SHP77 (cell line): ENCODE data around the gene BACH2.

ENCODE experiments used
- DNase-seq, 2 experiments: peaks; one replicate each; lab custom pipeline; 2025; lab: John Stamatoyannopoulos, UW

BACH2 gene

GRCh38 chr6:90028066-90028778, 268.4 kb downstream of the BACH2 start:
- no peak for DNase-seq

- no peak for DNase-seq
Measured at GRCh38 chr6:90026216-90026615, 270.4 kb downstream of the BACH2 start.

- no peak for DNase-seq
Measured at GRCh38 chr6:90025523-90026061, 271.1 kb downstream of the BACH2 start.

- no peak for DNase-seq
Measured at GRCh38 chr6:90024633-90025032, 272.0 kb downstream of the BACH2 start.

GRCh38 chr6:90021711-90022110, 274.9 kb downstream of the BACH2 start:
- DNase-seq, result no peak

GRCh38 chr6:90020746-90021145, 275.9 kb downstream of the BACH2 start:
- DNase-seq, result no peak

GRCh38 chr6:90019216-90019615, 277.4 kb downstream of the BACH2 start:
- no peak for DNase-seq

DNA sequence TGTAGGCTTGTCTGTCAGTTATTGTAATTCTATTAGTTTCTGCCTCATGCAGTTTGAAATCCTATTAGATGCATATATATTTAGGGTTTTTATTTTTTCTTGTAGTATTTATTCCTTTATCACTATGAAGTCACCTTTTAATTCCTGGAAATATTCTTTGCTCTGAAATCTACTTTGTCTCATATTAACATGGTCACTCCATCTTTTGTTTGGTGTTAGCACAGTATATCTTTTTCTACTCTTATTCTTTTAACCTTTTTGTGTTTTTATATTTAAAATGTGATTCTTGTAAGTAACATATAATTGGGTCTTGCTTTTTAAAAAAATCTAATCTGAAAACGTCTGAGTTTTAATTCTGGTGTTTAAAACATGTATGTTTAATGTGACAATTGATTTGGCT, 280.8 kb downstream of the BACH2 start:
- no peak for DNase-seq

DNA sequence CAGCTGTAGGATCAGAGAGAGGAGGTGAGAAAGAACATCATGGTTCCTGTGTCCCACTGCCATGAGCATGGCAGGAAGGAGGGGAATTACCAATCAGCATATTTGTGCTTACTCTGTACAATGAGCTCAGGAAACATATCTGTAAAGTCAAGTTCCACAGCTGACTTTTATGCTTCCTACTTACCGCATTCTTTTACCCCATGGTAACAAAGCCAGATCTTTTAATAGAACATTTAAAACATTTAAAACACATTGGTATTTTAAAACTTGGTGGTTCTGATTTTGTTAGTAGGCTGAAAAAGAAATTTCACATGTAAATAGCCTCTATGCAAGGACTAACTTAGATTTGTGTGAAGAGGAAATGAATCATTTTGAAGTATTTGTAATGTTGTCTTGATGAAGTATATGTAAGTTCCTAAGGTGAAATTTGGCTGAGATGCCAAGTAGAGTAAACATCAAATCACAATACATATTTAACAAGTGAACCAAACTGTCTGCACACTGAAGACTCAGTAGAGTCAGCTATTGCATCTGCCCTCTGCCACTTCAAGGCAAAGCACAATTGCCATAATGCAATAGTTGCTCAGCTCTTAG, 287.6 kb downstream of the BACH2 start:
- DNase-seq, result no peak

DNA sequence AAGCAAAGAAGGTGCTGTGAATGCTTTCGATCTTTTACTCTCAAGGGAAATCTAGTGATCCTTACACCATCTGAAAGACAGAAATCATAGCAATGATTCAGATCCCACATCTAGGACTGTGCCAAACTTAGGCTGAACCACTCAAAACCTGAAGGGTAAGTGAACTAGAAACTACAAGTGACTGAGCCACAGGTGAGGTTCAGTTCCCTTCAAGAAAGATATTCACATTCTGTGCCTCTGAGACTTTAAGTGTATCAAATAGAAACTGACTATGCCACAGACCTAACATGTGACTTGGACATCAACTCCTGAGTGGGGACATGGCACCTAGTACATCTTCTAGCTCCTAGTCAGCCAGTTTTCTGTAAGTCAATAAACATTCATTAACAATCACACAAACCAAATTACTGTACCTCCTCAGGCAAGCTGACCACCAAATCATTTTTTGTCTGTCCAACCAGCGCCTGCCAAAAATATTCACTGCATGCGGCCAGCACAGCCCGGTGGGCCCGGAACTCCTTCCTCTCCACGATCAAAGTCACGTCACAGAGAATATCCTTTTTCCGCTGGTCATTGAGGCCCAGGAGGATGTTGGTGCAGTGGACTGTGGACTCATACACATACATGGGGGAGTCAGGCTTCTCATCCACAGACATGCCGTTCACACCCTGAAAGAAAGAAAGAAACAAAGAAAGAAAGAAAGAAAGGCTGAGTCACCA, 288.3 kb downstream of the BACH2 start:
- DNase-seq, result no peak

DNA sequence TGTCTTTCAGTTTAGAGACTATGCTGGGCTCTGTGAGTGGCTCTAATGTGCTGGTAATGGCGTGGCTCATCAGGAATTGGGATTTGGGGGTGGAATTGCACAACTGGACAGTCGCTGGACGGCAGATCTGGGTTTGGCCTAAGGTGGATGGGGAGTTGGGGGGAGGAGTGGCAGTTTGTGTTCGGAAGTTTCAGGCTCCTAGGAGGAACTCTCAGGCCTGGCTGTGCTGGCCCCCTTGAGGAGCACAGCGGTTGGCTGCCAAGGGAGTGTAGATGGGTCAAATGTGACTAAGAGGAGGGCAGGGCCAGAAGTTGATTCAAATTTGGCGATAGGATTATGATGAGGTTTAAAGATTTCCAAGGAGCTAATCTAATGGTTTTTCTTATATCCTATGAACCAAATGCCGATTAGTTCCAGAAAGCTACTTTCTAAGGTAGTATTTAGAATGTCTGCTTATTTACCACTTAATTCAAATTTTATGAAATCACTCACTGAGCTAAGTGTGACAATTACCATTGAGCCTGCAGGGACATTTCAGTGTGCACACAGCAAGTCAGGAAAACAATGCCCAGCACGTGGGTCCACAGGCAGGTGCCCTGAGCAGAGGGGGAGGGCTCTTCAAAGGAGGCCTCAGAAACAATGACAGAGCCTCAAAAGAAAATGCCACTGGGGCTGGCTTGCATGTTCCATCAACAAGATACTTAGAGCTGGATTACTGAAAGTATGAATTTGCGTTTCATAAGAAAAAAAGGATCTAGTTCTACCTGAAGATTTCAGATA, 291.4 kb downstream of the BACH2 start:
- DNase-seq, result no peak

DNA sequence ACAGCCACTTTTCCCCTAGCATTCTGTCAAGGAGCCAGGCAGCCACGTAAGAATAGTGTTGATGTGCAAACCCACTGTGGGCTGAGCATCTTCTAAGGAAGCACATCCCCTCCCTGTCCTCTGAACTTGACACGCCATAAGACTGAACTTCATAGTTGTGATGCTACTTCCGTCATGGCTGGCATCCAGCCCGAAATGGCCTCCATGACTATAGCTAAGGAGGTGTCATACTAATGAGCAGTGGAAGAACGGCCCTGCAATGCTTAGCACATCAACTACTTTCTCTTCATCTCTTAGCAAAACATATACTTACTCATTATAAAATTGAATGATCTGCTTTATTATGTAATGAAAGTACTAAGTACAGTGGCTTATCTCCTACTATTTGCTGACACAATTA, 292.1 kb downstream of the BACH2 start:
- DNase-seq, result no peak

GRCh38 chr6:90003941-90004340, 292.7 kb downstream of the BACH2 start:
- no peak for DNase-seq

GRCh38 chr6:90003069-90003795, 293.4 kb downstream of the BACH2 start:
- DNase-seq, result no peak

- DNase-seq, result peak in 1 of 2 experiments; percentile 16
Measured at GRCh38 chr6:90000864-90001731, 295.5 kb downstream of the BACH2 start.

- no peak for DNase-seq
Measured at GRCh38 chr6:89999945-90000825, 296.5 kb downstream of the BACH2 start.

- peak; percentile 80 to 81 for DNase-seq
Measured at GRCh38 chr6:89999154-89999553, 297.5 kb downstream of the BACH2 start.

DNA sequence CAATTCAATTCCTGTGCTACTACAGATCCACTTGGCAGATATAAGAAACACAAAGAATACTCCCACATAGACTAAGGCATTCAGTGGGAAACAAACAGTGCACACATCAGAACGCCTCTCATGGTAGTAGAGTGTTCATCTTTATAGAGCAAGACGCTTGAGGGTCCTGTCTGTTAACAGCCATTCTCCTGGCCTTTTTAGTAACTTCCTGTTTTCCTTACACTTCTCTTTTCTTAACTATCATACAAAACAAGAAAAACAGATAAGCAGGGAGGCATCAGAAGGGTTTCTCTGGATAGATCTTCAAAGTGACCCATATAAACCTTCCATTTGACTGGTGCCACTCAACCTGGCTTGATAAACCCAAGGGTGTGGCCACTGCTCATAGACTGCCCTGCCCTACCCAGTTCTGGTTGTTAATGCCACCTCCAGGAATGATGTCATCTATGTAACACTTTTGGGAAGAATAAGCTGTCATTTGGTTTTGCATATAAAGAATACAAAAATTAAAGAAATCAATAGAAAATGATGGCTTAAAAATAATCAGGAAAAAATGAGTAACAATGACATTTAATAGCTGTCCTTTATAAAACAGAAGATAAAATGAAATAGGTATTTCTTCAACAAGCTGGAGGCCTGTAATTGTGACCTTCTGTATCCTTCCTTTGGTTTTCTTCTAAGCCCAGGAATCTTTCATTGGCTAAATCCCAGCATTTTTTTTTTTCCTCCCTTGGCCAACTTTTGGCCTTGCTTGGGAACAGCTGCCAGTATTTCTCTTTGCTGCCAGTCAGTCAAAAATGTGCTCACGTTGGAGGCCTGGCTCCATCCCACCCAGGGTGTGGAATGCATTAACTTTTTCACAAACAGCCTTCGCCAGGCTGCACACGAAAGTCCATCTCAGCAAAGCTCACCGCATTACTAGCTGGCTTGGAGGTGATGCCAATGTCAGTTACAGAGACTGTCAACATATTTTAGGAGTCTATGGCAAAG, 298.9 kb downstream of the BACH2 start:
- no peak for DNase-seq
